HCT116 (cell line): ENCODE measurements around the gene LCN9.

ENCODE experiments used
- ATF3 ChIP-seq: IDR thresholded peaks from 2 replicates; pipeline ENCODE4 v1.6.1; 2012
- CEBPB ChIP-seq: IDR thresholded peaks from 2 replicates; pipeline ENCODE4 v1.6.1; 2012; ENCODE audit warnings: low read depth
- CTCF ChIP-seq, 3 experiments: fragments of 200-600 bp in 1 of 3; sonication (generic) in 1 of 3; IDR thresholded peaks in 2 of 3; conservative IDR thresholded peaks in 1 of 3; 2 replicates each; pipeline ENCODE4 v1.5.1; 2012 to 2017; ENCODE audit warnings: low read depth in 2 of 3, low read length in 2 of 3, antibody characterized with exemption in 1 of 3, borderline replicate concordance in 1 of 3, control low read depth in 1 of 3, mild to moderate bottlenecking in 1 of 3, mixed read lengths in 1 of 3, mixed run types in 1 of 3, moderate library complexity in 1 of 3; ENCODE audit not compliant: insufficient read depth in 1 of 3
- EZH2 ChIP-seq: fragments of 200-600 bp; sonication (generic); IDR thresholded peaks from 2 replicates; pipeline ENCODE4 v1.6.1; 2017; ENCODE audit warnings: antibody characterized with exemption, mixed run types
- EZH2phosphoT487 ChIP-seq: fragments of 200-600 bp; IDR thresholded peaks from 2 replicates; pipeline ENCODE4 v1.6.1; 2018; ENCODE audit warnings: antibody characterized with exemption, borderline replicate concordance
- MAX ChIP-seq: IDR thresholded peaks from 2 replicates; pipeline ENCODE4 v1.6.1; 2012
- POLR2A ChIP-seq: IDR thresholded peaks from 2 replicates; pipeline ENCODE4 v1.7.0; 2011; ENCODE audit warnings: borderline replicate concordance; ENCODE audit not compliant: insufficient read depth, insufficient read length; ENCODE audit errors: extremely low read depth
- POLR2AphosphoS5 ChIP-seq: IDR thresholded peaks from 2 replicates; pipeline ENCODE4 v1.6.1; 2011; ENCODE audit warnings: mild to moderate bottlenecking, low read depth, low read length, moderate library complexity
- REST ChIP-seq: IDR thresholded peaks from 2 replicates; pipeline ENCODE4 v1.6.1; 2012; ENCODE audit warnings: low read depth
- SP1 ChIP-seq: IDR thresholded peaks from 2 replicates; pipeline ENCODE4 v1.6.1; 2012; ENCODE audit warnings: low read depth
- YY1 ChIP-seq: IDR thresholded peaks from 2 replicates; pipeline ENCODE4 v1.6.1; 2011; ENCODE audit warnings: low read length, low read depth, moderate library complexity, mild to moderate bottlenecking; ENCODE audit not compliant: insufficient replicate concordance; ENCODE audit errors: extremely low read depth

GRCh38 chr9:135614821-135615665 is 48.1 kb upstream of the LCN9 start:
- TF ChIP-seq REST: no peak
- TF ChIP-seq POLR2A: no peak
- TF ChIP-seq POLR2AphosphoS5: no peak
- TF ChIP-seq CTCF (IDR thresholded peaks at IDR 0.05 in 2 of 3, conservative IDR thresholded peaks at IDR 0.05 in 1 of 3; ENCODE audit: borderline replicate concordance in 1 of 3, insufficient read depth in 1 of 3, low read depth in 2 of 3, low read length in 2 of 3): no peak
- TF ChIP-seq EZH2phosphoT487: no peak
- TF ChIP-seq ATF3: no peak
- TF ChIP-seq YY1: no peak
- no peak for TF ChIP-seq CEBPB
- no peak for TF ChIP-seq EZH2
- no peak for TF ChIP-seq SP1
- no peak for TF ChIP-seq MAX
